GM12878 (cell line): Measurements from ENCODE around the gene NAGA. TPM values are rescaled to one million over a fixed set of nuclear protein-coding genes. Genes with fewer than 3 reads are reported as not detected.

Experiments
- ATAC-seq: fragments of 200-7000 bp; cut with Tn5 transposase; 3 replicates; pipeline ENCODE4 v1.9.1; 2020; ENCODE audit warnings: mild to moderate bottlenecking, moderate library complexity
- BruUV-seq: library from RNA; stranded (reverse); fragments of 400-500 nt; replicated peaks from 2 replicates; lab custom pipeline; 2021; lab: Mats Ljungman, UMichigan
- CTCF ChIA-PET: fragments of 300-600 bp; sonication (Branson Sonifier 250); formaldehyde crosslinking; extraction: SDS; loops from one replicate; lab custom pipeline; 2021; ENCODE audit warnings: inconsistent platforms; lab: Yijun Ruan, JAX
- POLR2A ChIA-PET: fragments of 350-600 bp; formaldehyde crosslinking; extraction: SDS; loops from one replicate; lab custom pipeline; 2021; ENCODE audit warnings: inconsistent platforms; lab: Charles Lee
- RAD21 ChIA-PET: fragments of 300-600 bp; sonication (Branson Sonifier 250); formaldehyde crosslinking; loops from one replicate; lab custom pipeline; 2023; ENCODE audit warnings: antibody characterized with exemption; ENCODE audit not compliant: unreplicated experiment; lab: Charles Lee
- SMC1A ChIA-PET: fragments of 300-600 bp; sonication (Branson Sonifier 250); formaldehyde crosslinking; loops from one replicate; lab custom pipeline; 2023; ENCODE audit not compliant: unreplicated experiment, uncharacterized antibody; lab: Charles Lee
- DNase-seq: peaks from one replicate; pipeline ENCODE4 v3.0.0-alpha.2; 2011; ENCODE audit warnings: low read depth, low spot score
- FAIRE-seq: peaks from 3 replicates; lab custom pipeline; 2011; peaks lifted over from hg19 to GRCh38; lab: Jason Lieb, UNC
- H2AFZ ChIP-seq: 2 replicates; pipeline ENCODE4 v1.6.0; 2011; ENCODE audit warnings: low read depth, low read length, control low read depth; ENCODE audit not compliant: control insufficient read depth
- H3K27ac ChIP-seq: 2 replicates; pipeline ENCODE4 v1.5.1; 2011; ENCODE audit warnings: control low read depth; ENCODE audit not compliant: control insufficient read depth, insufficient read depth
- H3K27me3 ChIP-seq, 2 experiments: replicated peaks in 1 of 2; 2 replicates each; pipeline versions ENCODE4 v1.6.0 to v1.6.1; 2011; ENCODE audit warnings: low read length in 1 of 2; ENCODE audit not compliant: control insufficient read depth in 2 of 2, insufficient read depth in 2 of 2
- H3K36me3 ChIP-seq, 2 experiments: 2 replicates each; pipeline ENCODE4 v1.5.1; 2011; ENCODE audit warnings: low read length in 1 of 2; ENCODE audit not compliant: control insufficient read depth in 2 of 2, insufficient read depth in 2 of 2
- H3K4me1 ChIP-seq: 2 replicates; pipeline ENCODE4 v1.6.1; 2011; ENCODE audit warnings: mild to moderate bottlenecking, low read length, moderate library complexity, mixed read lengths; ENCODE audit not compliant: control insufficient read depth, insufficient read depth
- H3K4me2 ChIP-seq: 2 replicates; pipeline ENCODE4 v1.6.0; 2011; ENCODE audit warnings: control low read depth; ENCODE audit not compliant: control insufficient read depth, insufficient read depth
- H3K4me3 ChIP-seq: fragments of 200-600 bp; sonication (generic); 2 replicates; pipeline ENCODE4 v1.5.1; 2016
- H3K79me2 ChIP-seq: 2 replicates; pipeline ENCODE4 v1.6.0; 2011; ENCODE audit warnings: low read length; ENCODE audit not compliant: control insufficient read depth, insufficient read depth
- H3K9ac ChIP-seq: 2 replicates; pipeline ENCODE4 v1.8.0; 2011; ENCODE audit warnings: low read length, control low read depth, mixed read lengths; ENCODE audit not compliant: control insufficient read depth, insufficient read depth
- H3K9me3 ChIP-seq: replicated peaks from 3 replicates; pipeline ENCODE4 v1.5.1; 2011; ENCODE audit warnings: mild to moderate bottlenecking, low read length; ENCODE audit not compliant: control insufficient read depth, insufficient read depth
- H4K20me1 ChIP-seq: 2 replicates; pipeline ENCODE4 v1.6.0; 2011; ENCODE audit not compliant: control insufficient read depth, insufficient read depth
- DPF2 ChIP-seq: fragments of 450-650 bp; IDR thresholded peaks from 2 replicates; pipeline ENCODE4 v1.6.1; 2017; ENCODE audit warnings: mild to moderate bottlenecking
- EED ChIP-seq: sonication (generic); IDR thresholded peaks from 2 replicates; pipeline ENCODE4 v1.6.1; 2016; ENCODE audit warnings: antibody characterized with exemption, low read depth
- EZH2 ChIP-seq: IDR thresholded peaks from 2 replicates; pipeline ENCODE4 v1.6.1; 2012; ENCODE audit warnings: low read depth, mild to moderate bottlenecking, control low read depth, inconsistent platforms, low read length, borderline replicate concordance; ENCODE audit not compliant: control insufficient read depth
- GABPA ChIP-seq: IDR thresholded peaks from 2 replicates; pipeline ENCODE4 v1.6.1; 2014; ENCODE audit warnings: antibody characterized with exemption, low read depth, mild to moderate bottlenecking, inconsistent platforms
- HDGF ChIP-seq: fragments of 450-650 bp; IDR thresholded peaks from 2 replicates; pipeline ENCODE4 v1.6.1; 2016; ENCODE audit warnings: antibody characterized with exemption
- KDM1A ChIP-seq: fragments of 200-600 bp; sonication (generic); IDR thresholded peaks from 2 replicates; pipeline ENCODE4 v1.6.1; 2016; ENCODE audit warnings: borderline replicate concordance
- LARP7 ChIP-seq: fragments of 450-650 bp; IDR thresholded peaks from 2 replicates; pipeline ENCODE4 v1.6.1; 2017; ENCODE audit warnings: mild to moderate bottlenecking
- MEF2A ChIP-seq: IDR thresholded peaks from 2 replicates; pipeline ENCODE4 v1.6.1; 2011; ENCODE audit warnings: low read depth, mild to moderate bottlenecking, low read length, moderate library complexity; ENCODE audit not compliant: insufficient read depth
- MXI1 ChIP-seq: fragments of 150-350 bp; IDR thresholded peaks from 2 replicates; pipeline ENCODE4 v1.6.1; 2011; ENCODE audit warnings: low read depth, mild to moderate bottlenecking, inconsistent platforms, low read length, improper control_type of control experiment
- PML ChIP-seq: IDR thresholded peaks from 2 replicates; pipeline ENCODE4 v1.6.1; 2012; ENCODE audit warnings: low read length, inconsistent platforms
- RAD51 ChIP-seq: fragments of 450-650 bp; IDR thresholded peaks from 2 replicates; pipeline ENCODE4 v1.6.1; 2016; ENCODE audit warnings: moderate library complexity, mild to moderate bottlenecking, inconsistent platforms
- SMARCA5 ChIP-seq: fragments of 450-650 bp; IDR thresholded peaks from 2 replicates; pipeline ENCODE4 v1.6.1; 2017; ENCODE audit warnings: mild to moderate bottlenecking
- SMC3 ChIP-seq: IDR thresholded peaks from 2 replicates; pipeline ENCODE4 v1.6.1; 2011; ENCODE audit warnings: low read length, improper control_type of control experiment, borderline replicate concordance
- SPI1 ChIP-seq: IDR thresholded peaks from 2 replicates; pipeline ENCODE4 v1.6.1; 2011; ENCODE audit warnings: low read depth, mild to moderate bottlenecking, low read length, moderate library complexity, borderline replicate concordance; ENCODE audit not compliant: insufficient read depth
- SREBF2 ChIP-seq: IDR thresholded peaks from 2 replicates; pipeline ENCODE4 v1.6.1; 2012; ENCODE audit warnings: mild to moderate bottlenecking, low read length
- SUPT20H ChIP-seq: IDR thresholded peaks from 2 replicates; pipeline ENCODE4 v1.6.1; 2011; ENCODE audit warnings: low read depth, mild to moderate bottlenecking, low read length, moderate library complexity, borderline replicate concordance; ENCODE audit not compliant: control insufficient read depth
- WRNIP1 ChIP-seq: IDR thresholded peaks from 2 replicates; pipeline ENCODE4 v1.6.1; 2011; ENCODE audit warnings: low read depth, low read length, improper control_type of control experiment, borderline replicate concordance
- ZNF622 ChIP-seq: fragments of 450-650 bp; IDR thresholded peaks from 2 replicates; pipeline ENCODE4 v1.6.1; 2017; ENCODE audit warnings: mild to moderate bottlenecking, inconsistent platforms
- WGBS: methylation state at CpG from one replicate; pipeline ENCODE4 v1.1.6; 2016; ENCODE audit warnings: low lambda C conversion rate; ENCODE audit not compliant: insufficient replicate concordance, insufficient coverage; ENCODE audit errors: missing lambda C conversion rate; 5-methylcytosine and 5-hydroxymethylcytosine counted together
- in situ Hi-C: fragments of 300-500 bp; cut with MboI; formaldehyde crosslinking; loops from 9 replicates; pipeline ENCODE4 v1.14.3; 2018; ENCODE audit warnings: mixed read lengths
- intact Hi-C: fragments of 100-400 bp; cut with micrococcal nuclease; formaldehyde crosslinking; loops from one replicate; pipeline ENCODE4 v1.14.2; 2022; ENCODE audit not compliant: unreplicated experiment
- polyA plus RNA-seq, 11 experiments: library from polyadenylated mRNA; depleted of rRNA in 4 of 11; unstranded in 6 of 11; stranded (reverse) in 5 of 11; fragments of >200 nt; fragmentation: Nextera tagmentation in 4 of 11; fragmentation: Illumina TruSeq in 1 of 11; extraction: Ambion mirVana in 4 of 11; extraction: Trizol in 1 of 11; gene quantifications; 1 replicate in 1 of 11; 2 replicates in 10 of 11; pipeline versions ENCODE4 v1.2.1 to v1.2.3, GENCODE V29; 2011 to 2016; ENCODE audit warnings: inconsistent platforms in 2 of 11, missing spikeins in 2 of 11, low read depth in 1 of 11
- total RNA-seq, 4 experiments: library from RNA; depleted of rRNA in 3 of 4; stranded (reverse); fragments of >200 nt in 3 of 4; fragmentation: Illumina TruSeq in 1 of 4; extraction: Trizol in 1 of 4; gene quantifications; 2 replicates each; pipeline versions ENCODE4 v1.2.1 to v1.2.3, GENCODE V29; 2013 to 2021

NAGA gene
- total and polyA plus RNA-seq, 10 of the 15 experiments (the other 5 are each of a cell fraction or from before 2014, with no cell fraction given): 9.3 to 46.0 (median 33.2) TPM

DNA sequence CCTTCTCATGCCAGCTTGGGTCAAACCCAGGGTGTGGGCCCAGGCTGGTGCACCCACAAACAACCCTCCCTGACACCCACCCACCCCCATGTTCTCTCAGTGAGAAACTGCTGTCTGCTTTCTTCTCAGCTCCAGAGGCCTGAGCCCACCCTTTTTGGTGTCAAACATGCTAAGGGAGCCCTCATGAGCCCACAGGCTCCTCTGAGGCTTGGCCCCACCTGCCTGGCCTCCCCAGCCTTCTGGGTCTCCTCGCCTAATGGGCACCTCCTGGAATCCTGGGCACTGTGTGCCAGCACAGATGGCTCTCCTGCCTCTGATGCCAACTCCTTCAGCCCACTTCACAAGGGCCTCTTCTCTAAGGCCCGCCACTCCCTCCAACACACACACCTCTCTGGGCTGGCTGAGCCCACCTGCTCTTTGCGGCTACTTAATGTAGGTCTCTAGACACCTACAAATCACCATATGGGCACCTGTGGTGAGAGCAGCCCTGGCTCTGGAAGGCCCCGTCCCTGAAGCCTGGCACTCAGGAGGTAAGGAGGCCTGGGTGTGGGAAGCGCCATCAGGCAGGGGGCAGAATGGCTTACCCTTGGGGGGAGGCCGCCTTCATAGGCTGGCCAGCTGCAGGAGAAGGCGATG lies 4.4 kb downstream of the NAGA start (continued):
- TF ChIP-seq RAD51: no peak
- TF ChIP-seq, all 136 proteins: peak for 0

DNA sequence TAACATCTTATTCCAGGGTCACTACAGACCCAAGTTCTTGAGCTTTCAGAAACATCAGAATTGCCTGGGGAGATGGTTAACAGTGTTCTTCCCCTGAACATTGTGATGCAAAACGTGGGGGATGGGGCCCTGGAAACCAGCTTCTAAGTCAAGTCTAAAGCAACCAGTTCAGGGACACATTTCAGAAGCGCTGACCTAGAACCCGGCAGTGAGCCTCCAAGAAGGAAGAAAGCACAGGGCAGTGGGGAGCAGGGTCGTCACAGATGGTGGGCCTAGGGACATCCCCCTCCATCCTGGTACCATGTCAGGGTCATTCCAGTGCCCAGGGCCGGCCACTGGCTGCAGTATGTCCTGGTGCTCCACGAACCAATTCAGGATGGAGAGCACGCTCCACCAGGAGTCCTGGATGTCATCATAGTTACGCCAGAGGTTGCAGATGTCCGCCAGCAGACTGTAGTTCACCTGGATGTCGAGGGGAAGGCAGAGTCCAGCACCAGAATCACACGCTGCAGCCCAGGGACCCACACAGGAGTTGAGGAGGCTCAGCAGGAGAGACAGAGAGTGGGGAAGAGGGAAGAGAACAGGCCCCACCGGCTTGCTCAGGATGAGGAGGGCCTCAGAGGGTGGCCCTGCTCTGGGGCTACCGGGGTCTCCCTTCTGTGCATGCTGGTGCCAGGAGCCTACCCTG lies 5.0 kb downstream of the NAGA start:
- RAD21 ChIA-PET: no interaction called here
- FAIRE-seq: no peak
- BruUV-seq: no TSS peak
- Histone ChIP-seq H3K4me2 (no peak overlapping the region), H3K79me2 (peaks cover 10% of the 10 kb centered on the region), H3K36me3 (peaks cover 9 to 19% of the 10 kb centered on the region in 2 experiments), H3K9me3 (no peaks in the 10 kb centered on the region; the same call in 2 of the 3 replicates), H3K27ac (no peak overlapping the region), H2AFZ (no peak overlapping the region), H4K20me1 (peaks cover 2% of the 10 kb centered on the region; the same call in 1 of the 2 replicates), H3K4me3 (no peak overlapping the region), H3K4me1 (peaks cover 3% of the 10 kb centered on the region), H3K27me3 (no peaks in the 10 kb centered on the region), H3K9ac (no peak overlapping the region)
- ATAC-seq: no peak
- TF ChIP-seq SUPT20H (no peak), SREBF2 (no peak), SMARCA5 (no peak), SPI1 (no peak), HDGF (no peak), EED (no peak), SMC3 (no peak), GABPA (no peak), EZH2 (no peak), MEF2A (no peak), PML (no peak), MXI1 (no peak), LARP7 (no peak), WRNIP1 (no peak), ZNF622 (no peak), KDM1A (no peak), DPF2 (no peak)
- intact Hi-C loops: no loop called here
- CTCF ChIA-PET: interaction anchor here (0.8 kb wide), 1 partner anchor 398 kb away, joined by 3 read pairs; no protein-coding TSS in a partner anchor
- in situ Hi-C loops: no loop called here
- DNase-seq: no peak
- SMC1A ChIA-PET: no interaction called here
- POLR2A ChIA-PET: no interaction called here
- WGBS: 94% methylated on average over 13 of the region's 13 CpGs
